GM12865 (cell line): ENCODE data around the gene ENTREP1.
"Not testable (repeated sequence)": the region's sequence is repeated elsewhere in the genome, so short reads cannot be mapped to it uniquely, and the experiment has no call there.

Experiments
- DNase-seq: peaks from one replicate; pipeline ENCODE4 v3.0.0; 2010; ENCODE audit warnings: low read depth
- H3K4me3 ChIP-seq: 2 replicates; pipeline ENCODE4 v1.5.1; 2011; ENCODE audit warnings: mild to moderate bottlenecking, low read depth, low read length, control low read depth
- TF ChIP-seq, protein P1 (sequence below): IDR thresholded peaks from 2 replicates; pipeline ENCODE4 v1.5.1; 2011; ENCODE audit warnings: low read length, control low read depth, low read depth, inconsistent platforms; ENCODE audit not compliant: insufficient read depth; ENCODE audit errors: missing control alignments

Gene ENTREP1

DNA sequence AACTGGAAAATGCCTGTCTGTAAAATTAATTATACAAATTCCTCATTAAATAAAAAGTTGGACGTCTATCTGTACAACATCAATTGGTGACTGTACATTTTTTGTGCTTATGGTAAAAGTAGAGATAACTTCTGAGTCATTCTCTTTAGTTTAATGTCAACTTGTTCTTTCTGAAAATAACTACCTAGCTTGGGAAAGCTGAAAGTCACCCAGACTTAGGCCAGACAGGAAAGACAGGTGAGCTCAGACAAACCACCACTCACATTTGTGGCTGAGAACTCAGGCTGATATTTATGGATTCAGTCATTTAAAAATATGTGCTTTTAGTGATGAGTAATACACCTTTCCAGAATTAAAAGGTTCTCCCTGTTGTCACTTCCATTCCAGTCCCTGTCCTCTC, 31.9 kb upstream of the ENTREP1 start:
- no peak for DNase-seq
- TF ChIP-seq, protein P1, sequence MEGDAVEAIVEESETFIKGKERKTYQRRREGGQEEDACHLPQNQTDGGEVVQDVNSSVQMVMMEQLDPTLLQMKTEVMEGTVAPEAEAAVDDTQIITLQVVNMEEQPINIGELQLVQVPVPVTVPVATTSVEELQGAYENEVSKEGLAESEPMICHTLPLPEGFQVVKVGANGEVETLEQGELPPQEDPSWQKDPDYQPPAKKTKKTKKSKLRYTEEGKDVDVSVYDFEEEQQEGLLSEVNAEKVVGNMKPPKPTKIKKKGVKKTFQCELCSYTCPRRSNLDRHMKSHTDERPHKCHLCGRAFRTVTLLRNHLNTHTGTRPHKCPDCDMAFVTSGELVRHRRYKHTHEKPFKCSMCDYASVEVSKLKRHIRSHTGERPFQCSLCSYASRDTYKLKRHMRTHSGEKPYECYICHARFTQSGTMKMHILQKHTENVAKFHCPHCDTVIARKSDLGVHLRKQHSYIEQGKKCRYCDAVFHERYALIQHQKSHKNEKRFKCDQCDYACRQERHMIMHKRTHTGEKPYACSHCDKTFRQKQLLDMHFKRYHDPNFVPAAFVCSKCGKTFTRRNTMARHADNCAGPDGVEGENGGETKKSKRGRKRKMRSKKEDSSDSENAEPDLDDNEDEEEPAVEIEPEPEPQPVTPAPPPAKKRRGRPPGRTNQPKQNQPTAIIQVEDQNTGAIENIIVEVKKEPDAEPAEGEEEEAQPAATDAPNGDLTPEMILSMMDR: no peak
- H3K4me3 ChIP-seq: no peak overlapping the region

GRCh38 chr9:69295872-69296552, 29.0 kb upstream of the ENTREP1 start:
- no peak for DNase-seq
- TF ChIP-seq, protein P1: no peak
- H3K4me3 ChIP-seq: no peak overlapping the region

DNA sequence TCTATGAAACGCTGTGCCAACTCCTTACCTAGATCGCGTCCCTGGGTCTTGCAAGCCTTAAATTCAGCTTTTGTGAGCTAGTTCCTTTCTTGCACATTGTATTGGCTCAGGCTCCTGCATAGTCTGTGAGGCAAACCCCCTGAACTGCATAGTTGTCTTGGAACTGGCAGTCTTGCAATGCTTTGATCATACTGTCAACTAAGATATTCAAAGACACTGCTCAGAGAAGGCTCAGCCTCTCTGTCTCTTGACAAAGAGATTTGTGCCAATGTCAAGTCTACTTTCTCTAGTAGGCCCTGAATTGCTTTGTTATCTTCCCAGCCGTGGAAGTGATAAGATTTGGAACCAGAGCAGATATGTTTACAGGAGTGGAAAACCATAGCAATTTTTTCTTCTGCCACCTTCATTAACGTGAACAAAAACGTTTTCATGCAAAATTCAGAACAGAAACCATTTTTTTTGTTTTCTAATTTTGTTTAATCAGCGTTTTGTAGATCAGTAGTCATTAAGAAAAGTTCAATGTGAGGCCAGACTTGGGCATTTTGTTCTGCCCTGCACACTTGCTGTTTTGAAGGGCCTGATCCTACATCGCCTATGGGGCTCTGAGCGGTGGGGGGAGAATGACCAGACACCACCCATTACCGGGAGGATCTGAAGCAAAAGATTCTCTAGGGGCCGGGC, 27.6 kb upstream of the ENTREP1 start:
- TF ChIP-seq, protein P1: no peak
- H3K4me3 ChIP-seq: no peak overlapping the region
- DNase-seq: no peak

DNA sequence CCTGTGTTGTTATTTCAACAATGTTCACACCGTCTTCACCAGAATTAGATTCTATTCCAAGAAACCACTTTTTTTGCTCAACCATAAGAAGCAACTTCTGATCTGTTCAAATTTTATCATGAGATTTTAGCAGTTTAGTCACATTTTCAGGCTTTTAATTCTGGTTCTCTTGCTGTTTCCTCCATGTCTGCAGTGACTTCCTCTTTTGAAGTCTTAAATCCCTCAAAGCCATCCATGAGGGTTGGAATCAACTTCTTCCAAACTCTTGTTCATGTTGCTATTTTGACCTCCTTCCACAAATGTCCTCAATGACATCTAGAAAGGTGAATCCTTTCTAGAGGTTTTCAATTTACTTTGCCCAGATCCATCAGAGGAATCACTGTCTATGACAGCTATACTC, 25.7 kb upstream of the ENTREP1 start:
- TF ChIP-seq, protein P1: no peak
- H3K4me3 ChIP-seq: no peak overlapping the region

DNA sequence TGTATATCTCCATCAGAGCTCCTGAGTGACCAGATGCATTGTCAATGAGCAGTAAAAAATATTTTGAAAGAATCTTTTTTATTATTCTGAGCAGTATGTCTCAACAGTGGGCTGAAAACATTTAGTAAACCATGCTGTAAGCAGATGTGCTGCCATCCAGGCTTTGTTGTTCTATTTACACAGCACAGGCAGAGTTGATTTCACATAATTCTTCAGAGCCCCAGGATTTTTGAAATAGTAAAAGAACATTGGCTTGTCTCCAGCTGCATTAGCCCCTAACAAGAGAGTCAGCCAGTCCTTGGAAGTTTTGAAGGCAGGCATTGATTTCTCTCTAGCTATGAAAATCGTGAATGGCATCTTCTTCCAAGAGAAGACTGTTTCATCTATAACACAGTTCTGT, 25.2 kb upstream of the ENTREP1 start:
- H3K4me3 ChIP-seq: no peak overlapping the region
- no peak for DNase-seq
- TF ChIP-seq, protein P1: no peak

More for the DNA sequence above, 25.7 kb upstream of the ENTREP1 start:
- no peak for DNase-seq

- no peak for DNase-seq
- H3K4me3 ChIP-seq: no peak overlapping the region
- TF ChIP-seq, protein P1: no peak
These were observed 21.7 kb upstream of the ENTREP1 start for GRCh38 chr9:69303331-69303730.

- not testable (repeated sequence) for H3K4me3 ChIP-seq, DNase-seq
These were observed 18.0 kb upstream of the ENTREP1 start for GRCh38 chr9:69306895-69307445.
